Nephron (organoid): ENCODE data around the gene BTBD1.

ENCODE experiments used
- H3K27ac Mint-ChIP-seq, 3 experiments: 2 replicates each; pipeline ENCODE4 v1.8.0; 2020; ENCODE audit warnings: mixed read lengths in 3 of 3, mild to moderate bottlenecking in 2 of 3, moderate library complexity in 1 of 3
- H3K27me3 Mint-ChIP-seq: 2 replicates; pipeline ENCODE4 v1.8.0; 2021; ENCODE audit warnings: low read depth, mild to moderate bottlenecking, moderate library complexity, mixed read lengths
- H3K36me3 Mint-ChIP-seq: 2 replicates; pipeline ENCODE4 v1.8.0; 2020; ENCODE audit warnings: low read depth, mixed read lengths
- H3K4me1 Mint-ChIP-seq: 2 replicates; pipeline ENCODE4 v1.8.0; 2020; ENCODE audit warnings: mixed read lengths
- H3K4me3 Mint-ChIP-seq, 3 experiments: 2 replicates each; pipeline ENCODE4 v1.8.0; 2020; ENCODE audit warnings: mild to moderate bottlenecking in 3 of 3, mixed read lengths in 3 of 3, moderate library complexity in 2 of 3
- H3K9me3 Mint-ChIP-seq: 2 replicates; pipeline ENCODE4 v1.8.0; 2020; ENCODE audit warnings: mixed read lengths
- CTCF ChIP-seq, 3 experiments: fragments of 200-600 bp; sonication (generic); IDR thresholded peaks; one replicate each; pipeline ENCODE4 v1.5.0; 2021; ENCODE audit warnings: antibody characterized with exemption in 3 of 3; ENCODE audit not compliant: unreplicated experiment in 3 of 3

Gene BTBD1

GRCh38 chr15:83057696-83058376 is 9.2 kb downstream of the BTBD1 start:
- TF ChIP-seq CTCF (IDR thresholded peaks at IDR 0.05; ENCODE audit: unreplicated experiment in 3 of 3) = no peak
- Mint-ChIP-seq H3K27ac (peak overlapping the region; percentile 33 to 68 (median 55)), H3K4me1 (peaks cover 10% of the 10 kb centered on the region)

GRCh38 chr15:83057002-83057401 is 10.1 kb downstream of the BTBD1 start:
- Mint-ChIP-seq H3K27ac (no peak overlapping the region), H3K9me3 (no peaks in the 10 kb centered on the region), H3K27me3 (no peaks in the 10 kb centered on the region), H3K4me1 (peaks cover 10% of the 10 kb centered on the region), H3K36me3 (peaks cover 30% of the 10 kb centered on the region), H3K4me3 (no peak overlapping the region)
- TF ChIP-seq CTCF (IDR thresholded peaks at IDR 0.05; ENCODE audit: unreplicated experiment in 3 of 3) = no peak

More at GRCh38 chr15:83057696-83058376, 9.2 kb downstream of the BTBD1 start:
- H3K36me3 Mint-ChIP-seq = peaks cover 30% of the 10 kb centered on the region
- no peaks in the 10 kb centered on the region for H3K27me3 Mint-ChIP-seq
- no peak overlapping the region for H3K4me3 Mint-ChIP-seq
- no peaks in the 10 kb centered on the region for H3K9me3 Mint-ChIP-seq

GRCh38 chr15:83053151-83053550 is 13.9 kb downstream of the BTBD1 start:
- peaks cover 9% of the 10 kb centered on the region for H3K4me1 Mint-ChIP-seq
- no peak overlapping the region for H3K4me3 Mint-ChIP-seq
- H3K36me3 Mint-ChIP-seq = peaks cover 54% of the 10 kb centered on the region
- no peaks in the 10 kb centered on the region for H3K27me3 Mint-ChIP-seq
- TF ChIP-seq CTCF (IDR thresholded peaks at IDR 0.05; ENCODE audit: unreplicated experiment in 3 of 3) = no peak
- no peak overlapping the region for H3K27ac Mint-ChIP-seq
- no peaks in the 10 kb centered on the region for H3K9me3 Mint-ChIP-seq

- H3K36me3 Mint-ChIP-seq = peaks cover 70% of the 10 kb centered on the region
- H3K27ac Mint-ChIP-seq = no peak overlapping the region
- H3K27me3 Mint-ChIP-seq = no peaks in the 10 kb centered on the region
- no peaks in the 10 kb centered on the region for H3K4me1 Mint-ChIP-seq
- H3K4me3 Mint-ChIP-seq = no peak overlapping the region
- H3K9me3 Mint-ChIP-seq = no peaks in the 10 kb centered on the region
- no peak for TF ChIP-seq CTCF (IDR thresholded peaks at IDR 0.05; ENCODE audit: unreplicated experiment in 3 of 3)
These were observed 20.4 kb downstream of the BTBD1 start for GRCh38 chr15:83046558-83047127.

GRCh38 chr15:83044156-83044555 is 22.9 kb downstream of the BTBD1 start:
- H3K4me3 Mint-ChIP-seq = no peak overlapping the region
- no peak overlapping the region for H3K27ac Mint-ChIP-seq
- H3K36me3 Mint-ChIP-seq = peaks cover 80% of the 10 kb centered on the region
- TF ChIP-seq CTCF (IDR thresholded peaks at IDR 0.05; ENCODE audit: unreplicated experiment in 3 of 3) = no peak
- peaks cover under 1% of the 10 kb centered on the region for H3K9me3 Mint-ChIP-seq
- H3K4me1 Mint-ChIP-seq = no peaks in the 10 kb centered on the region
- no peaks in the 10 kb centered on the region for H3K27me3 Mint-ChIP-seq

GRCh38 chr15:83039206-83039605 is 27.8 kb downstream of the BTBD1 start:
- Mint-ChIP-seq H3K9me3 (peaks cover 15% of the 10 kb centered on the region), H3K4me1 (no peaks in the 10 kb centered on the region), H3K4me3 (no peak overlapping the region), H3K36me3 (peaks cover 83% of the 10 kb centered on the region), H3K27ac (no peak overlapping the region), H3K27me3 (no peaks in the 10 kb centered on the region)
- TF ChIP-seq CTCF (IDR thresholded peaks at IDR 0.05; ENCODE audit: unreplicated experiment in 3 of 3) = no peak
